ENCODE measurements around the gene PTCD2.

GRCh38 chr5:72352616-72353015, 32.4 kb downstream of the PTCD2 start:
- TF ChIP-seq CTCF (conservative IDR thresholded peaks at IDR 0.05; ENCODE audit: low read length) (no peak), EZH2phosphoT487 (IDR thresholded peaks at IDR 0.05; ENCODE audit: borderline replicate concordance) (no peak)
